CD4-positive, CD25-positive, alpha-beta regulatory T cell (primary cell): Measurements from ENCODE around the gene PIK3R6. TPM values are rescaled to one million over a fixed set of nuclear protein-coding genes. Genes with fewer than 3 reads are reported as not detected.
"Not testable (repeated sequence)": the region's sequence is repeated elsewhere in the genome, so short reads cannot be mapped to it uniquely, and the experiment has no call there.

ENCODE experiments used
- ATAC-seq, 2 donors: fragments of 150-1000 bp; cut with Tn5 transposase; one replicate each; pipeline ENCODE4 v1.10.0; 2021; ENCODE audit warnings: low read depth in 2 of 2, moderate number of reproducible peaks in 2 of 2, moderate library complexity in 1 of 2
- DNase-seq, 3 donors: peaks; one replicate each; pipeline versions ENCODE4 v3.0.0 to v3.0.0-alpha.2; 2012 to 2022; ENCODE audit warnings: mixed read lengths in 1 of 3
- H3K27ac ChIP-seq: one replicate; pipeline ENCODE4 v1.7.0; 2013; ENCODE audit warnings: mild to moderate bottlenecking, low read length; ENCODE audit not compliant: insufficient read depth, poor library complexity, severe bottlenecking
- H3K27me3 ChIP-seq: one replicate; pipeline ENCODE4 v1.7.0; 2013; ENCODE audit warnings: low read length; ENCODE audit not compliant: control insufficient read depth, insufficient read depth
- H3K36me3 ChIP-seq: one replicate; pipeline ENCODE4 v1.7.0; 2013; ENCODE audit warnings: mild to moderate bottlenecking, low read length, moderate library complexity; ENCODE audit not compliant: control insufficient read depth, insufficient read depth
- H3K4me1 ChIP-seq: 2 replicates; pipeline ENCODE4 v1.7.0; 2013; ENCODE audit warnings: mild to moderate bottlenecking, low read length; ENCODE audit not compliant: insufficient read depth, control insufficient read depth, poor library complexity, severe bottlenecking
- H3K4me3 ChIP-seq: one replicate; pipeline ENCODE4 v1.7.0; 2013; ENCODE audit warnings: low read depth, mild to moderate bottlenecking, low read length, moderate library complexity
- H3K9me3 ChIP-seq, 2 experiments: 1 replicate in 1 of 2; 2 replicates in 1 of 2; pipeline ENCODE4 v1.7.0; 2013; ENCODE audit warnings: low read length in 2 of 2, mild to moderate bottlenecking in 1 of 2, moderate library complexity in 1 of 2; ENCODE audit not compliant: control insufficient read depth in 2 of 2
- H3K27ac Mint-ChIP-seq, 3 donors: one replicate each; pipeline ENCODE4 v1.8.0; 2020 to 2022; ENCODE audit warnings: mild to moderate bottlenecking in 3 of 3, mixed read lengths in 3 of 3, moderate library complexity in 2 of 3
- H3K27me3 Mint-ChIP-seq: one replicate; pipeline ENCODE4 v1.8.0; 2022; ENCODE audit warnings: mild to moderate bottlenecking, mixed read lengths
- H3K36me3 Mint-ChIP-seq: one replicate; pipeline ENCODE4 v1.8.0; 2020; ENCODE audit warnings: mixed read lengths
- H3K4me1 Mint-ChIP-seq, 4 donors: one replicate each; pipeline ENCODE4 v1.8.0; 2020 to 2022; ENCODE audit warnings: mixed read lengths in 4 of 4, mild to moderate bottlenecking in 1 of 4
- H3K4me3 Mint-ChIP-seq, 4 donors: one replicate each; pipeline ENCODE4 v1.8.0; 2020 to 2022; ENCODE audit warnings: mild to moderate bottlenecking in 4 of 4, mixed read lengths in 4 of 4, moderate library complexity in 3 of 4
- H3K9me3 Mint-ChIP-seq, 7 donors: one replicate each; pipeline ENCODE4 v1.8.0; 2020 to 2022; ENCODE audit warnings: mixed read lengths in 7 of 7, mild to moderate bottlenecking in 3 of 7, moderate library complexity in 2 of 7
- polyA plus RNA-seq, 4 donors: library from polyadenylated mRNA; unstranded; fragments of 300-500 nt; fragmentation: Illumina TruSeq; gene quantifications; one replicate each; pipeline ENCODE4 v1.2.3, GENCODE V29; 2021
- total RNA-seq: library from RNA; stranded (reverse); gene quantifications from one replicate; pipeline ENCODE4 v1.2.3, GENCODE V29; 2022

Gene PIK3R6
- total and polyA plus RNA-seq, 5 donors from 2014 or later, result 1.1 TPM; not detected in 4

GRCh38 chr17:8885163-8885966, 17.9 kb upstream of the PIK3R6 start:
- Histone ChIP-seq H3K36me3 (peaks cover 86% of the 10 kb centered on the region), H3K27ac (peak overlapping the region; percentile 64)
- not testable (repeated sequence) for H3K27me3 Mint-ChIP-seq, H3K4me3 Mint-ChIP-seq, H3K9me3 Mint-ChIP-seq, H3K4me3 ChIP-seq, H3K27ac Mint-ChIP-seq, H3K27me3 ChIP-seq, H3K4me1 Mint-ChIP-seq, H3K9me3 ChIP-seq, H3K4me1 ChIP-seq
- peak; percentile 55 to 59 for ATAC-seq
- H3K36me3 Mint-ChIP-seq, result peaks cover 50% of the 10 kb centered on the region
- DNase-seq, result peak in 2 of 3 donors; percentile 29 to 63

GRCh38 chr17:8884336-8884990, 17.0 kb upstream of the PIK3R6 start:
- Histone ChIP-seq H3K27ac (peak overlapping the region; percentile 56), H3K4me1 (no peaks in the 10 kb centered on the region), H3K27me3 (no peaks in the 10 kb centered on the region), H3K4me3 (no peak overlapping the region), H3K36me3 (peaks cover 86% of the 10 kb centered on the region), H3K9me3 (no peaks in the 10 kb centered on the region)
- no peaks in the 10 kb centered on the region for H3K27me3 Mint-ChIP-seq
- H3K4me1 Mint-ChIP-seq, result peaks cover 0 to 7% (median 4%) of the 10 kb centered on the region in 4 donors
- no peak for DNase-seq
- no peak for ATAC-seq
- peak overlapping the region; percentile 26 to 84 (median 82) for H3K27ac Mint-ChIP-seq
- no peak overlapping the region for H3K4me3 Mint-ChIP-seq
- H3K9me3 Mint-ChIP-seq, result no peaks in the 10 kb centered on the region
- H3K36me3 Mint-ChIP-seq, result peaks cover 58% of the 10 kb centered on the region

GRCh38 chr17:8883353-8883752, 15.9 kb upstream of the PIK3R6 start:
- H3K4me1 Mint-ChIP-seq, result peaks cover 0 to 7% (median 4%) of the 10 kb centered on the region in 4 donors
- DNase-seq, result no peak
- H3K36me3 ChIP-seq, result peaks cover 85% of the 10 kb centered on the region
- H3K27me3 Mint-ChIP-seq, result no peaks in the 10 kb centered on the region
- H3K4me3 ChIP-seq, result no peak overlapping the region
- no peaks in the 10 kb centered on the region for H3K9me3 ChIP-seq
- H3K27ac ChIP-seq, result no peak overlapping the region
- peaks cover 62% of the 10 kb centered on the region for H3K36me3 Mint-ChIP-seq
- no peaks in the 10 kb centered on the region for H3K9me3 Mint-ChIP-seq
- H3K4me1 ChIP-seq, result no peaks in the 10 kb centered on the region
- H3K27me3 ChIP-seq, result no peaks in the 10 kb centered on the region
- peak overlapping the region in 1 of 3 donors; percentile 26 for H3K27ac Mint-ChIP-seq
- ATAC-seq, result no peak
- H3K4me3 Mint-ChIP-seq, result peak overlapping the region in 1 of 4 donors; percentile 84

- no peak overlapping the region for H3K4me3 Mint-ChIP-seq
- Histone ChIP-seq H3K27ac (no peak overlapping the region), H3K27me3 (no peaks in the 10 kb centered on the region), H3K4me1 (no peaks in the 10 kb centered on the region), H3K4me3 (no peak overlapping the region), H3K9me3 (no peaks in the 10 kb centered on the region), H3K36me3 (peaks cover 78% of the 10 kb centered on the region)
- ATAC-seq (no peak), DNase-seq (no peak)
- H3K9me3 Mint-ChIP-seq, result no peaks in the 10 kb centered on the region
- H3K4me1 Mint-ChIP-seq, result peaks cover 0 to 7% (median 4%) of the 10 kb centered on the region in 4 donors
- no peaks in the 10 kb centered on the region for H3K27me3 Mint-ChIP-seq
- peak overlapping the region in 1 of 3 donors; percentile 49 for H3K27ac Mint-ChIP-seq
- peaks cover 68% of the 10 kb centered on the region for H3K36me3 Mint-ChIP-seq
These were observed 14.1 kb upstream of the PIK3R6 start for GRCh38 chr17:8881606-8882005.

- Mint-ChIP-seq H3K27ac (peak overlapping the region in 1 of 3 donors; percentile 49), H3K4me3 (no peak overlapping the region)
These were observed 13.0 kb upstream of the PIK3R6 start for GRCh38 chr17:8880466-8880865.

GRCh38 chr17:8879410-8879809, 11.9 kb upstream of the PIK3R6 start:
- H3K36me3 Mint-ChIP-seq, result peaks cover 64% of the 10 kb centered on the region
- H3K4me1 ChIP-seq, result no peaks in the 10 kb centered on the region

More at GRCh38 chr17:8880466-8880865, 13.0 kb upstream of the PIK3R6 start:
- DNase-seq (no peak), ATAC-seq (no peak)
- no peak overlapping the region for H3K4me3 ChIP-seq
- H3K27me3 Mint-ChIP-seq, result no peaks in the 10 kb centered on the region
- no peaks in the 10 kb centered on the region for H3K9me3 ChIP-seq
- peaks cover 64% of the 10 kb centered on the region for H3K36me3 Mint-ChIP-seq
- no peaks in the 10 kb centered on the region for H3K27me3 ChIP-seq
- H3K36me3 ChIP-seq, result peaks cover 70% of the 10 kb centered on the region
- H3K27ac ChIP-seq, result no peak overlapping the region
- H3K9me3 Mint-ChIP-seq, result no peaks in the 10 kb centered on the region
- peaks cover 0 to 7% (median 4%) of the 10 kb centered on the region in 4 donors for H3K4me1 Mint-ChIP-seq
- no peaks in the 10 kb centered on the region for H3K4me1 ChIP-seq

GRCh38 chr17:8877984-8878383, 10.5 kb upstream of the PIK3R6 start:
- H3K9me3 ChIP-seq, result no peaks in the 10 kb centered on the region
- ATAC-seq, result no peak
- DNase-seq, result no peak
- H3K27me3 ChIP-seq, result no peaks in the 10 kb centered on the region
- H3K27ac ChIP-seq, result no peak overlapping the region
- Mint-ChIP-seq H3K27me3 (no peaks in the 10 kb centered on the region), H3K4me3 (no peak overlapping the region), H3K9me3 (no peaks in the 10 kb centered on the region), H3K36me3 (peaks cover 54% of the 10 kb centered on the region), H3K27ac (peak overlapping the region in 2 of 3 donors; percentile 21 to 25), H3K4me1 (peaks cover 0 to 17% (median 4%) of the 10 kb centered on the region in 4 donors)
- peaks cover 52% of the 10 kb centered on the region for H3K36me3 ChIP-seq
- no peaks in the 10 kb centered on the region for H3K4me1 ChIP-seq
- no peak overlapping the region for H3K4me3 ChIP-seq

More at GRCh38 chr17:8879410-8879809, 11.9 kb upstream of the PIK3R6 start:
- H3K27ac ChIP-seq, result no peak overlapping the region
- no peaks in the 10 kb centered on the region for H3K9me3 ChIP-seq
- no peak overlapping the region for H3K4me3 Mint-ChIP-seq
- H3K4me1 Mint-ChIP-seq, result peaks cover 0 to 10% (median 5%) of the 10 kb centered on the region in 4 donors
- no peaks in the 10 kb centered on the region for H3K27me3 Mint-ChIP-seq
- no peaks in the 10 kb centered on the region for H3K9me3 Mint-ChIP-seq
- peaks cover 65% of the 10 kb centered on the region for H3K36me3 ChIP-seq
- no peak overlapping the region for H3K4me3 ChIP-seq
- H3K27me3 ChIP-seq, result no peaks in the 10 kb centered on the region
- H3K27ac Mint-ChIP-seq, result peak overlapping the region in 2 of 3 donors; percentile 39 to 56
- DNase-seq (no peak), ATAC-seq (no peak)
